ENCODE results near the gene IRAG1. TPM values are rescaled to one million over a fixed set of nuclear protein-coding genes. Genes with fewer than 3 reads are reported as not detected.

The IRAG1 gene
- total and polyA plus RNA-seq, 2 donors (not counting 3 experiments of a cell fraction or from before 2014, with no cell fraction given), result 0.22 to 0.38 TPM

- dilution Hi-C loops (cut with MboI; ENCODE audit: extremely low pct_ligation_motif_present, low sequenced_read_pairs) (no loop called here), intact Hi-C loops (cut with micrococcal nuclease) (no loop called here)
- Histone ChIP-seq H3K4me1 (ENCODE audit: control insufficient read depth, extremely low read depth, insufficient read depth, low read length) (no peaks in the 10 kb centered on the region), H3K9ac (replicated peaks; ENCODE audit: extremely low read depth, insufficient read depth, low read length) (no peak overlapping the region), H3K4me2 (ENCODE audit: insufficient read depth, low read length) (no peak overlapping the region), H4K20me1 (replicated peaks; ENCODE audit: control insufficient read depth, extremely low read depth, insufficient read depth, low read length) (no peaks in the 10 kb centered on the region), H3K79me2 (ENCODE audit: control insufficient read depth, insufficient read depth, low read length) (no peaks in the 10 kb centered on the region), H3K27ac (ENCODE audit: insufficient read depth, low read depth, low read length) (no peak overlapping the region), H3K27me3 (ENCODE audit: control insufficient read depth in 2 of 2, insufficient read depth in 2 of 2, low read length in 2 of 2) (no peaks in the 10 kb centered on the region), H3K9me1 (replicated peaks; ENCODE audit: control insufficient read depth, extremely low read depth, insufficient read depth, low read length) (no peaks in the 10 kb centered on the region), H3K4me3 (replicated peaks in 1 of 3; ENCODE audit: insufficient read depth in 1 of 3, low read depth in 1 of 3, low read length in 3 of 3) (no peak overlapping the region), H2AFZ (ENCODE audit: low read depth, low read length) (peak overlapping the region; percentile 2), H3K36me3 (ENCODE audit: control insufficient read depth in 2 of 2, extremely low read depth in 1 of 2, insufficient read depth in 2 of 2, low read length in 2 of 2) (no peaks in the 10 kb centered on the region), H3K9me3 (replicated peaks; ENCODE audit: control insufficient read depth, insufficient read depth, low read length) (no peaks in the 10 kb centered on the region)
- BruUV-seq (replicated peaks), result no TSS peak
- no peak for DNase-seq (ENCODE audit: low read depth, low spot score)
- POLR2A ChIA-PET, result no interaction called here
- TF ChIP-seq FOS (IDR thresholded peaks at IDR 0.05; ENCODE audit: borderline replicate concordance, insufficient read depth, low read length), result no peak
- no peak for TF ChIP-seq EZH2 (IDR thresholded peaks at IDR 0.05; ENCODE audit: borderline replicate concordance, low read depth, low read length, severe bottlenecking)
- no peak for TF ChIP-seq POLR2AphosphoS5 (IDR thresholded peaks at IDR 0.05; ENCODE audit: insufficient read depth, low read depth, low read length)
- peak; percentile 84 for TF ChIP-seq GATA2 (IDR thresholded peaks at IDR 0.05; ENCODE audit: insufficient read depth, insufficient read length, low read depth, low read length)
- no peak for FAIRE-seq
- CTCF ChIA-PET, result interaction anchor here (1.4 kb wide), 1 partner anchor 336 kb away, joined by 5 read pairs; no protein-coding TSS in a partner anchor
Observed at GRCh38 chr11:10742460-10743208, 49.1 kb upstream of the IRAG1 start.

Data from endothelial cell of umbilical vein (primary cell).